Measurements from ENCODE around the gene SORCS1.

- no peak for TF ChIP-seq EZH2 (IDR thresholded peaks at IDR 0.05; ENCODE audit: low read depth)
- no peak for TF ChIP-seq CTCF (conservative IDR thresholded peaks at IDR 0.05)
These were observed 173.4 kb downstream of the SORCS1 start for GRCh38 chr10:106991091-106991490.

All from PC-9 (cell line).